ENCODE measurements around the gene LOXHD1. TPM values are rescaled to one million over a fixed set of nuclear protein-coding genes. Genes with fewer than 3 reads are reported as not detected.
A peak's percentile ranks its signal among the peaks of the same experiment; 100 is the strongest.

Gene LOXHD1
- polyA plus RNA-seq (ENCODE audit: insufficient read length in 3 of 3), result 1 to 10 TPM in 2 of 3 donors, under 1 TPM in 1; 0.78 to 1.3 (median 1.1) TPM
- long read RNA-seq, donor 1, result 0 reads
- long read RNA-seq, donor 2, result 0 reads
- long read RNA-seq, donor 3, result 0 reads
- long read RNA-seq, donor 4, result 0 reads
- long read RNA-seq, donor 5, result 0 reads
- long read RNA-seq, donor 6, result 0 reads
- long read RNA-seq, donor 7, result 0 reads
- long read RNA-seq, donor 8, result 0 reads
- long read RNA-seq, donor 9, result 0 reads
- long read RNA-seq, donor 10, result 0 reads
- long read RNA-seq, donor 11, result 0 reads
- long read RNA-seq, donor 12, result 0 reads
- long read RNA-seq, donor 13, result 0 reads
- long read RNA-seq, donor 14, result 0 reads
- long read RNA-seq, donor 15, result 0 reads
- long read RNA-seq, donor 16, result 0 reads

DNA sequence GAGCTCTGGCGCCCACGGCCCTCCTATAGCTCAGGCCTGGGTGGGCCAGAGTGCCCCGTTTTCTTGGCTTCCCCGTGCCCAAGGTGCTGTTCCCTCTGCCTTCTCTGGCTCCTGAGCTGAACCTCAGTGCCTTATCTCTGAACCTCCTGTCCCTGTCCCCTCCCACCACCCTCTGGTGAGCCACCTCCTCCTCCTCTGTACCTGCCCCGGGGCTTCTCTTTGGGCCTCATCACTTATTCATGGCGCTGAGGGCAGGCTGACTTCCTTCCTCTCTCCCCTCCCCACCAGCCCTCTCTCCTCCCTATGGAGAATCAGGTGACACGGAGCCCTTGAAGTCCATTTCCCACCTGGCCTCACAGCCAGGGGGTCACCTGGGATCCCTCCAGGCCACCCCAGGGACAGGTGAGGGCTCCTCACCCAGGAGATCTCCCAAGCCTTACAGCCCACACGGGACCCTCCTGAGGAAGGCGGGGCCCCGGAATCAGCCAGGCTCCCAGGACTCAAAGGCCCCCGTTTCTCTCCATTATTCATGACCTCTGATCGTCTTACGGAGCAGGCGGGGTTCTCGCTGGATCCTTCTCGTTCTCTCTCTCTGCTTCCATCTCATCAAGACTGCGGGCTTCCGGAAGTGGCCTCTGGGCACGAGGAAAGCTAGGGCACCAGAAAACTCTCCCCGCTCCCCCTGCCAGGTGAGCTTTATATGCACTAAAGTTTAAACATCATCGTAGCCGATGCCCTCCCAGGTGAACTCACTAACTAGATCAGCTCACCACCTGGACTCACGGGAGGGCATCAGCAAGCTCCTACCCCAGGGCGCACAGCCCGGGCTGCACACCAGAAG is at the start of gene LOXHD1:
TSS of gene LOXHD1 (minus strand) at position 106 of the 841 bp plus-strand sequence. CDS start 187 bp downstream, outside the sequence.
- DNase-seq, result no peak

- no peak for DNase-seq
These were observed 48.5 kb upstream of the LOXHD1 start for GRCh38 chr18:46705521-46705920.

DNA sequence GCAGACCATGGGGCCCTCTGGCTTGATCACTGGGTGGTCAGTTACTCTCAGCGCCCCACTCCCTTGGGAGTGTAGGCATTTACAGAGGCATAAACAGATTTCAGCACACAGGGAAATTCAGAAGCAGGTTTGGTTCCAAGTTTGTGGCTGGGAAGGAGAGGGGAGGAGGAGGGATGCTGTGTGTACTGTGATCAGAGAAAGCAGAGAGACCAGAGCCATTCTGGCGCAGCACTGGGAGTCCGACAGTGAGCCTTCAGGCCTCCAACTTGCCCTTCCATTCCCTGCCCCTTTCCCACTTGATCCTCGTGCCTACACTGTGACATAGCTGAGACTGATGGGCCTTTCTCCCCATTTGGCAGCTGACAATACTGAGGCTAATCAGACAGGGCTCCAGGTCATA is 47.8 kb upstream of the LOXHD1 start:
- DNase-seq, result no peak

- DNase-seq, result no peak
These were observed 47.2 kb upstream of the LOXHD1 start for GRCh38 chr18:46704189-46704588.

DNA sequence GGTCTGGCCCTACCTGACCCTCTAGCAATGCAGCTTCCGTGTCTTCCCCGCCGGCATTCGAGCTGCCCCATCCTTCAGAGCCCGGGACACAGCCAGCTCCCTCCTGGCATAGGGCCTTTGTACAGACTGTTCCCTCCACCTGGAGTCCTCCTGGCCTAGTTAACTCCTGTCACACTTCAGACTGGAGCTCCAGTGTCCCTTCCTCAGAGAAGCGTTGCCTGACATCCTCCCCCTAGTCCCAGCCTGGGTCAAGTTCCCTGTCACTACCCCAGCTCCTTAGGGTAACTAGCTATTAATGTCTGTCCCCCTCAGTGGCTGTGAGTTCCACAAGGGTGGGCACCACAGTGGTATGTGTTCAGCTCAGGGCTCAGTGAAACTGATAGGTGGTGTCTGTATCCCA is 45.5 kb upstream of the LOXHD1 start:
- peak; percentile 33 for DNase-seq

- DNase-seq, result no peak
These were observed 43.2 kb upstream of the LOXHD1 start for GRCh38 chr18:46700066-46700824.

DNA sequence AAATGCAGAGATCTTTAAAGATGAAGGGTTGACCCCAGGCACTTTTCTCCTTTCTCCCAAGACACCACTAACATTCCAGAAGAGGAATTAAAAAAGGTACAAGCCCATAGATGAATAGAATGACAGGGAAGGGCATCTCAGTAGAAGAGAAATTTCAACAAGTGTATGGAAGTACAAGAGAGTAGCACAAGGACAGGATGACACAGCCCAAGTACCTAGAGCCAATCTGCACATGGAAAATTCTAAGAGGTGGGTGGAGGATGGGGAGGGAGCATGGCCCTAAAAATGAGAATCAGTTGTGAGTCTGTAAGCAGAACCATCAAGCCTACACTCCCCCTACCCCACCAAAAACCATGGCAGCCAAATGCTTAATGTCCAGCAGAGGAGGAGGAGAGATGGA is 39.7 kb upstream of the LOXHD1 start:
- no peak for DNase-seq

DNA sequence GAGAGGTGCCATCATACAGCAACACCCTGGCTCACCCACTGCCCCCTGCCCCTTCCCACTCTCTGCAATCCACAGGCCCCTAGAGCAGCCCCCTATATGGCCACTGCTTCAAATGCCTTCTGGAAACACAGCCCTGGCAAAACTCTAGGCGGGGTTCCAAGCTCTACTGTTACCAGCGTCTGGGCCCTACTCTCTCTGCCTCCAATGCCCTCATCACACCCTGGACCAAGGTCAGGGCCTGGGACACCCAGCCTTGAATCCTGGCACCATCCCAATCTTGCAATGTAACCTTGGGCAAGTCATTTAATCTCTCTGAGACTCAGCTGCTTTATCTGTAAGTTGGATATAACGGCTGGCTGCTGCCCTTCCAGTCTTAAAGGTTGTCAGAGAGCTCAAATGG is 39.2 kb upstream of the LOXHD1 start:
- no peak for DNase-seq

DNA sequence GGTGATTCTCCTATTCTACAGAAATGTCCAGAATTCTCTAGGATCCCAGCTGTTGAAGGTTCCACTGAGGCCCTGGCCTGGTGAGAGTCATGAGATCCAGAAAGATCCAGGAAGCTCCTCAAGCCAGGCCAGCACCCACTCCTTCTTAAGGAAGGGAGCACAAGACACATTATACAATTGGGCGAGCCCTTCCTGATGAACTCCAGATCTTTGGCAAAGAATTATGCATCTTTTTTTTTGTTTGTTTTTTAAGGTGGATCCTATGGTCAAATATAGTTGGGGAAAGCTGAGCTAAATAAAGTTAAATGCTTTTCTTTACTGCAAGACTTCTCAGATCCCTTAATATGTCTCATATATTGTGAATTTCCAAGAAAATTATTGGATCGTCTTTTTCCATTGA is 37.0 kb upstream of the LOXHD1 start:
- DNase-seq, result no peak

- no peak for DNase-seq
These were observed 32.0 kb upstream of the LOXHD1 start for GRCh38 chr18:46688853-46689525.

GRCh38 chr18:46686186-46686585 is 29.2 kb upstream of the LOXHD1 start:
- DNase-seq, result no peak

DNA sequence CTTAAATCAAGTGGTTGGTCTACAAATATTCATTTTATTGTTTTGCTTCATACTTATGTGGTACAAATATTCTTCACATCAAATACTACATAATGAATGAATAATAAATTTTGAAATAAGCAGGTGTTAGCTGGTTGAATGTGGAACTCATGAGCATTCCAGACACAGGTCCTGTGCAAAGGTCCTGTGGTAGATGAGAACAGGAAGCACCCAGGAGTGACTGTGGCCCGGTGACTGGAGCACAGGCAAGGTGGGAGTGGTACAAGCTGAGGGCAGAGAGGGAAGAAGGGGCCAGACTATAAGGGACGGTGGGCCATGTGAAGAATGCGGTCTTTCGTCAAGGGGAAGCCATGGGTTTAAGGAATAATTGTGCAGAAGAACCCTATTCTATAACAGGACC is 26.2 kb upstream of the LOXHD1 start:
- DNase-seq, result no peak

DNA sequence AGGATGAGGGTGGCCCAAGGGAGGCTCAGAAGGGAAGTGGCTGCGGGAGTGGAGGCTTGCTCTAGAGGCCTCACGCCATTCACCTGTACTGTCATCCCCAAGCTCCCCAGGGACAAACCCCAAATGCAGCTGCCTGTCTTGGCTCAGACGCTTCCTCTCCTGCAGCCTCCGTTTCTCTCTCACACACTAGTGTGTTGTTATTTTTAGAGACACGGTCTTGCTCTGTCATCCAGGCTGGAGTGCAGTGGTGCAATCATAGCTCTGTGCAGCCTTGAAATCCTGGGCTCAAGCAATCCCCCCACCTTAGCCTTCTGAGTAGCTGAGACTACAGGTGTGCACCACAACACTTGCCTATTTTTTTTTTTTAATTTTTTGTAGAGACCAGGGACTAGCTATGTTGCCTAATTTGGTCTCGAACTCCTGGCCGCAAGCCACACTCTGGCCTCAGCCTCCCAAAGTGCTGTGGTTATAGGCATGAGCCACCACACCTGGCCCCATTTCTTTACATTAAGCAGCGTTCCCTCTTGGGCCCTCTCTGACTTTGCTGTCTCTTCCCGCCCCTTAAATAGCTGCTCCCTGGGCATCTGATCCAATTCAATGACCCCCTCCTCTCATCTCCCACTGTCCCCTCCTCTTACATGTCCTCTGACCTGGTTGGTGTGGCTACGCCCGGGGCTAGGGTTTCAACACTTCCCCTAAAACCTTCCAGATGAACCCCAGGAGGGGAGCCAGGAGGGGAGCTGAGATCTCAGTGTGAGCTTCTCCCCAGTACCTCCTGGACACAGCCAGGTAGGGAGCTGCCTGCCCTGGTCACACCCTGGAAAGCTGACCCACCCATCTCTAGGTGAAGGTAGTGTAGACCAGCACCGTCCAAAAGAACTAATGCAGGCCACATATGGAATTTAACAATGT is 24.0 kb upstream of the LOXHD1 start:
- no peak for DNase-seq

- no peak for DNase-seq
These were observed 23.0 kb upstream of the LOXHD1 start for GRCh38 chr18:46679846-46680598.

DNA sequence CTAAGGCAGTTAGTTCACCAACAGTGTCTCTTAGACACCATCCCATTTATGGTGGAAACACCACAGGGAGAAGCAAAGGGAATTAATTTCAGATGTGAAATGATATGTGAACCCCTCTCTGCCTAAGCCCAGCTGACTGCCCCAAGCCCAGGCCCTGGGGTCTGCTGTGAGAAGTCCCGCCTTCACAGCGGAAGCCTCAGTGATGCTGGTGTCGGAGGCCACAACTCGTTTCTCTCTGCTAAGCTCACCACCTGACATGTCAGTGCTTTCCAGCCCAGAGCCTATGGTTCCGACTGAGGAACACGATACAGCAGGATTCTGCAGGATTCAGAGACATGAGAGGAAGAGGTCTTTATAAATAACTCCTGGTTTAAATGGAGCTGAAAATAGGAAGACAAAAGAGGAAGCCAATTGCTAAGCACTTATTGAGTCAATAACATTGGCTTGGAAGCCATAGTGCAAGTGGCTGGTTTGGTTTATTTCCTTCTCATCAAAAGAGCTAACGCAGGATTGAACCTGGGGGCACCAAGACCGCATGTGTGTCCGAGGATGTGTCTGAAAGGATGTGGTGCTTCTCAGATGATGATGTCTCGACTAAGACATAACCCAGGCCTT is 21.9 kb upstream of the LOXHD1 start:
- no peak for DNase-seq

GRCh38 chr18:46678041-46678440 is 21.0 kb upstream of the LOXHD1 start:
- DNase-seq, result peak; percentile 20

GRCh38 chr18:46677611-46678010 is 20.6 kb upstream of the LOXHD1 start:
- DNase-seq, result no peak

DNA sequence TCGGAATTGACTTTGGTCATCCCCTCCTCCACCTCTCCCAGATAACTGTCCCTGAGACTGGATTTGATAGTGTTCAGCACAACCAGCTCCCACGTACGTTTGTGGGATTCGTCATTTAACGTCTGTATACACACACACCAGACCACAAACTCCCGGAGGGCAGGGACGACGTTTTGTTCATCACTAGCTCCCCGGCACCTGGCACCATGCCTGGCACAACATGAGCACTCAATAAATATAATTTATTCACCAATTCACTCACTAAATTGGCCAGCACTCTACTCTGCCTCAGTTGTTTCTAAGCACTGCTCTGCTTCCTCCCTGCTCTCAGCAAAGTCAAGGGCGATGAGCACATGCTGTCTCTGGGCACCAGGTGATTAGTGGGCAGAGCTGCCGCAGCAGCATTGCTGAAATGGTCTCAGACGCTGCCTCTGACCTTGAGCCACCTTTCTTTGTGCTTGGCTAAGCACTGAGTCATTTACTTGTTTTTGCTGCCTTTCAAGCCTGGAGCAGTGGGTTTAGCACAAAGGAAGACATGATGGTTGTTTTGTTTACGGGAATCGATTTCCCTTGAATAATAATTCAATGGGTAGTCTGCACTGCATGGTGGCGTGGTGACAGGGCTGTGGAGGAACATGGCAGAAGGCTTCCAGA is 19.3 kb upstream of the LOXHD1 start:
- DNase-seq, result peak; percentile 66

DNA sequence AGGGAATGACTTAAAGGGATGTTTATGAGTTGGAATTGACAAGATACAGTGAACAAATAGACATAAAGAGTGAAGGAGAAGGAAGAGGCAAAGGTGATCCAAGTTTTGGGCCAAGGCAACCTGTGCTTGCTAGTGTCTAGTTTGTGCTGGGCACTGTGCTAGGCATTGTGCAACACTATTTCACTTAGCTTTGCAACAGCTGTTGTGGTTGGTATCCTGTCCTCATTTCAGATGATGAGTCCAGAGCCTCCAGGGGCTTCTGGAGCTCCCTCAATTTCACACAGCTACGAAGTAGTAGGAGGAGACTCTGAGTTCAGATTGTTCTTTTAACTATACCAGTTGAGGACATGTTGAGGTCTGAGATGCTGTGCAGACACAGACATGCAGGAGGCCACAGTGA is 18.1 kb upstream of the LOXHD1 start:
- no peak for DNase-seq
